ENCODE measurements around the gene CORO2B.

Gene CORO2B

GRCh38 chr15:68589053-68589452 is 10.3 kb downstream of the CORO2B start:
- in situ Hi-C loops (cut with MboI; ENCODE audit: low sequenced_read_pairs) = no loop called here

- in situ Hi-C loops (cut with MboI; ENCODE audit: low sequenced_read_pairs) = no loop called here
These were observed 11.3 kb downstream of the CORO2B start for GRCh38 chr15:68589783-68590710.

- in situ Hi-C loops (cut with MboI; ENCODE audit: low sequenced_read_pairs) = no loop called here
These were observed 12.1 kb downstream of the CORO2B start for GRCh38 chr15:68590721-68591389.

GRCh38 chr15:68592054-68592453 is 13.3 kb downstream of the CORO2B start:
- in situ Hi-C loops (cut with MboI; ENCODE audit: low sequenced_read_pairs) = no loop called here

- in situ Hi-C loops (cut with MboI; ENCODE audit: low sequenced_read_pairs) = no loop called here
These were observed 13.8 kb downstream of the CORO2B start for GRCh38 chr15:68592544-68592943.

- in situ Hi-C loops (cut with MboI; ENCODE audit: low sequenced_read_pairs) = no loop called here
These were observed 14.5 kb downstream of the CORO2B start for GRCh38 chr15:68593341-68593740.

- in situ Hi-C loops (cut with MboI; ENCODE audit: low sequenced_read_pairs) = no loop called here
These were observed 15.2 kb downstream of the CORO2B start for GRCh38 chr15:68593828-68594532.

GRCh38 chr15:68594533-68595259 is 15.9 kb downstream of the CORO2B start:
- in situ Hi-C loops (cut with MboI; ENCODE audit: low sequenced_read_pairs) = no loop called here

GRCh38 chr15:68595260-68595564 is 16.4 kb downstream of the CORO2B start:
- in situ Hi-C loops (cut with MboI; ENCODE audit: low sequenced_read_pairs) = no loop called here

- in situ Hi-C loops (cut with MboI; ENCODE audit: low sequenced_read_pairs) = no loop called here
These were observed 17.0 kb downstream of the CORO2B start for GRCh38 chr15:68595761-68596160.

GRCh38 chr15:68596691-68597090 is 17.9 kb downstream of the CORO2B start:
- in situ Hi-C loops (cut with MboI; ENCODE audit: low sequenced_read_pairs) = no loop called here

- in situ Hi-C loops (cut with MboI; ENCODE audit: low sequenced_read_pairs) = no loop called here
These were observed 18.8 kb downstream of the CORO2B start for GRCh38 chr15:68597581-68597980.

GRCh38 chr15:68598171-68599152 is 19.7 kb downstream of the CORO2B start:
- in situ Hi-C loops (cut with MboI; ENCODE audit: low sequenced_read_pairs) = no loop called here

- in situ Hi-C loops (cut with MboI; ENCODE audit: low sequenced_read_pairs) = no loop called here
These were observed 20.4 kb downstream of the CORO2B start for GRCh38 chr15:68599153-68599545.

- in situ Hi-C loops (cut with MboI; ENCODE audit: low sequenced_read_pairs) = no loop called here
These were observed 20.8 kb downstream of the CORO2B start for GRCh38 chr15:68599560-68600071.

- in situ Hi-C loops (cut with MboI; ENCODE audit: low sequenced_read_pairs) = no loop called here
These were observed 22.7 kb downstream of the CORO2B start for GRCh38 chr15:68601206-68602197.

GRCh38 chr15:68602459-68603215 is 23.8 kb downstream of the CORO2B start:
- in situ Hi-C loops (cut with MboI; ENCODE audit: low sequenced_read_pairs) = no loop called here

- in situ Hi-C loops (cut with MboI; ENCODE audit: low sequenced_read_pairs) = no loop called here
These were observed 24.4 kb downstream of the CORO2B start for GRCh38 chr15:68603216-68603595.
